HepG2 (cell line): ENCODE measurements around the gene NNAT. TPM values are rescaled to one million over a fixed set of nuclear protein-coding genes. Genes with fewer than 3 reads are reported as not detected.

Experiments used
- ATAC-seq: fragments of 200-7000 bp; cut with Tn5 transposase; 3 replicates; pipeline ENCODE4 v1.9.1; 2020; ENCODE audit warnings: mild to moderate bottlenecking, moderate library complexity
- BruUV-seq: library from RNA; stranded (reverse); fragments of 400-500 nt; replicated peaks from 2 replicates; lab custom pipeline; 2021; lab: Mats Ljungman, UMichigan
- CTCF ChIA-PET: fragments of 300-600 bp; formaldehyde crosslinking; extraction: SDS; loops from one replicate; lab custom pipeline; 2021; ENCODE audit warnings: low total read pairs, inconsistent platforms, low intra/inter-chr PET ratio; lab: Yijun Ruan, JAX
- POLR2A ChIA-PET: fragments of 350-600 bp; sonication (Branson Sonifier 250); formaldehyde crosslinking; loops from one replicate; lab custom pipeline; 2020; ENCODE audit warnings: antibody characterized with exemption, inconsistent platforms; lab: Yijun Ruan, JAX
- DNase-seq: peaks from one replicate; pipeline ENCODE4 v3.0.0-alpha.2; 2015; ENCODE audit warnings: low spot score
- FAIRE-seq: peaks from 3 replicates; lab custom pipeline; 2011; peaks lifted over from hg19 to GRCh38; lab: Jason Lieb, UNC
- H2AFZ ChIP-seq: one replicate; pipeline ENCODE4 v1.6.1; 2011; ENCODE audit warnings: low read length, inconsistent platforms
- H3K27ac ChIP-seq: fragments of 300-600 bp; 3 replicates; pipeline ENCODE4 v1.8.0; 2011; ENCODE audit warnings: mixed run types, mild to moderate bottlenecking, mixed read lengths, low read length, inconsistent platforms; ENCODE audit not compliant: insufficient read depth; ENCODE audit errors: extremely low read length
- H3K27me3 ChIP-seq, 2 experiments: fragments of 200-600 bp in 1 of 2; 2 replicates in 1 of 2; 3 replicates in 1 of 2; pipeline versions ENCODE4 v1.6.0 to v1.8.0; 2011; ENCODE audit warnings: low read length in 2 of 2, mild to moderate bottlenecking in 2 of 2, moderate library complexity in 2 of 2, inconsistent platforms in 1 of 2; ENCODE audit not compliant: insufficient read depth in 2 of 2, control insufficient read depth in 1 of 2
- H3K36me3 ChIP-seq, 2 experiments: fragments of 200-600 bp in 1 of 2; replicated peaks in 1 of 2; 2 replicates in 1 of 2; 3 replicates in 1 of 2; pipeline versions ENCODE4 v1.5.1 to v1.8.0; 2011; ENCODE audit warnings: low read length in 2 of 2, inconsistent platforms in 1 of 2; ENCODE audit not compliant: insufficient read depth in 2 of 2, control insufficient read depth in 1 of 2
- H3K4me1 ChIP-seq: 2 replicates; pipeline ENCODE4 v1.5.1; 2012; ENCODE audit warnings: low read length, inconsistent platforms; ENCODE audit not compliant: insufficient read depth
- H3K4me2 ChIP-seq: 2 replicates; pipeline ENCODE4 v1.6.0; 2011; ENCODE audit warnings: low read depth, low read length, inconsistent platforms
- H3K4me3 ChIP-seq, 3 experiments: fragments of 200-600 bp in 1 of 3; sonication (generic), shearing (Covaris generic) in 1 of 3; replicated peaks in 1 of 3; 2 replicates each; pipeline ENCODE4 v1.5.1; 2011 to 2016; ENCODE audit warnings: low read length in 3 of 3, inconsistent platforms in 2 of 3, low read depth in 2 of 3, mild to moderate bottlenecking in 2 of 3, control low read depth in 1 of 3, mixed read lengths in 1 of 3; ENCODE audit not compliant: insufficient read depth in 1 of 3
- H3K79me2 ChIP-seq: one replicate; pipeline ENCODE4 v1.6.1; 2011; ENCODE audit warnings: low read length, inconsistent platforms; ENCODE audit not compliant: insufficient read depth
- H3K9ac ChIP-seq: 2 replicates; pipeline ENCODE4 v1.6.0; 2011; ENCODE audit warnings: mild to moderate bottlenecking, low read depth, low read length, inconsistent platforms; ENCODE audit not compliant: insufficient read depth
- H3K9me3 ChIP-seq: 2 replicates; pipeline ENCODE4 v1.5.1; 2012; ENCODE audit warnings: mild to moderate bottlenecking, low read length
- H4K20me1 ChIP-seq: 2 replicates; pipeline ENCODE4 v1.6.0; 2011; ENCODE audit warnings: inconsistent platforms, mild to moderate bottlenecking, low read length, moderate library complexity; ENCODE audit not compliant: insufficient read depth
- CBX2 ChIP-seq, 2 experiments: fragments of 200-600 bp in 1 of 2; sonication (generic); formaldehyde crosslinking in 1 of 2; IDR thresholded peaks; 2 replicates each; pipeline versions ENCODE4 v1.7.0 to v1.8.1; 2018 to 2022; ENCODE audit warnings: low read depth in 2 of 2, low read length in 1 of 2, mild to moderate bottlenecking in 1 of 2, missing genetic modification reagents in 1 of 2
- NFYC ChIP-seq: IDR thresholded peaks from 2 replicates; pipeline ENCODE4 v1.6.1; 2016; ENCODE audit warnings: missing genetic modification reagents, missing compliant biosample characterization
- SP2 ChIP-seq: sonication (generic); formaldehyde crosslinking; IDR thresholded peaks from 2 replicates; pipeline ENCODE4 v1.5.1; 2020; ENCODE audit warnings: mild to moderate bottlenecking, missing genetic modification reagents
- ZBTB20 ChIP-seq: sonication (generic); formaldehyde crosslinking; IDR thresholded peaks from 2 replicates; pipeline ENCODE4 v1.8.1; 2023; ENCODE audit warnings: missing genetic modification reagents, low read depth, mild to moderate bottlenecking, borderline replicate concordance
- ZNF124 ChIP-seq: sonication (generic); formaldehyde crosslinking; IDR thresholded peaks from 2 replicates; pipeline ENCODE4 v1.4.0; 2020; ENCODE audit warnings: missing genetic modification reagents
- ZNF674 ChIP-seq: sonication (generic); formaldehyde crosslinking; IDR thresholded peaks from 2 replicates; pipeline ENCODE4 v1.5.0; 2020; ENCODE audit warnings: low read depth, mild to moderate bottlenecking, missing genetic modification reagents
- ZNF766 ChIP-seq: sonication (generic); formaldehyde crosslinking; IDR thresholded peaks from 2 replicates; pipeline ENCODE4 v1.5.0; 2020; ENCODE audit warnings: missing genetic modification reagents, borderline replicate concordance
- ZNF879 ChIP-seq: sonication (generic); formaldehyde crosslinking; IDR thresholded peaks from 2 replicates; pipeline ENCODE4 v1.8.1; 2023; ENCODE audit warnings: missing genetic modification reagents
- ZSCAN21 ChIP-seq: sonication (generic); formaldehyde crosslinking; IDR thresholded peaks from 2 replicates; pipeline ENCODE4 v1.8.0; 2022; ENCODE audit warnings: mild to moderate bottlenecking, missing genetic modification reagents, moderate library complexity, borderline replicate concordance
- WGBS: methylation state at CpG from one replicate; pipeline ENCODE4 v1.1.6; 2017; ENCODE audit warnings: low lambda C conversion rate; 5-methylcytosine and 5-hydroxymethylcytosine counted together
- in situ Hi-C: cut with HindIII; loops from 2 replicates; pipeline ENCODE4 v1.10.0; 2017; ENCODE audit warnings: low pct_unique_long_range_greater_than_20kb; ENCODE audit not compliant: extremely low pct_ligation_motif_present
- intact Hi-C: fragments of 100-400 bp; cut with micrococcal nuclease; formaldehyde crosslinking; loops from one replicate; pipeline ENCODE4 v1.10.0; 2022; ENCODE audit not compliant: unreplicated experiment
- polyA plus RNA-seq, 8 experiments: library from polyadenylated mRNA; depleted of rRNA in 3 of 8; stranded (reverse) in 7 of 8; unstranded in 1 of 8; fragments of >200 nt; fragmentation: Illumina TruSeq in 4 of 8; extraction: Trizol in 4 of 8; gene quantifications; 2 replicates each; pipeline versions ENCODE4 v1.2.1 to v1.2.3, GENCODE V29; 2011 to 2016; ENCODE audit warnings: low read depth in 4 of 8, missing spikeins in 1 of 8, mixed read lengths in 1 of 8; ENCODE audit not compliant: insufficient read depth in 1 of 8
- total RNA-seq, 5 experiments: library from RNA; depleted of rRNA; stranded (reverse); fragments of >200 nt; fragmentation: Illumina TruSeq; extraction: Trizol; gene quantifications; 2 replicates each; pipeline ENCODE4 v1.2.3, GENCODE V29; 2016; ENCODE audit warnings: low read depth in 1 of 5
- TF ChIP-seq, protein P1 (sequence below): sonication (generic); formaldehyde crosslinking; IDR thresholded peaks from 2 replicates; pipeline ENCODE4 v1.9.0; 2021; ENCODE audit warnings: mild to moderate bottlenecking, missing genetic modification reagents
- TF ChIP-seq, protein P2 (sequence below): IDR thresholded peaks from 2 replicates; pipeline ENCODE4 v1.6.1; 2012; ENCODE audit warnings: inconsistent platforms
- TF ChIP-seq, protein P3 (sequence below): sonication (generic); formaldehyde crosslinking; IDR thresholded peaks from 2 replicates; pipeline ENCODE4 v1.4.0; 2020; ENCODE audit warnings: mild to moderate bottlenecking, missing genetic modification reagents

Gene NNAT
- total and polyA plus RNA-seq, 2 of the 13 experiments (the other 11 are each of a cell fraction or from before 2014, with no cell fraction given), result not detected

DNA sequence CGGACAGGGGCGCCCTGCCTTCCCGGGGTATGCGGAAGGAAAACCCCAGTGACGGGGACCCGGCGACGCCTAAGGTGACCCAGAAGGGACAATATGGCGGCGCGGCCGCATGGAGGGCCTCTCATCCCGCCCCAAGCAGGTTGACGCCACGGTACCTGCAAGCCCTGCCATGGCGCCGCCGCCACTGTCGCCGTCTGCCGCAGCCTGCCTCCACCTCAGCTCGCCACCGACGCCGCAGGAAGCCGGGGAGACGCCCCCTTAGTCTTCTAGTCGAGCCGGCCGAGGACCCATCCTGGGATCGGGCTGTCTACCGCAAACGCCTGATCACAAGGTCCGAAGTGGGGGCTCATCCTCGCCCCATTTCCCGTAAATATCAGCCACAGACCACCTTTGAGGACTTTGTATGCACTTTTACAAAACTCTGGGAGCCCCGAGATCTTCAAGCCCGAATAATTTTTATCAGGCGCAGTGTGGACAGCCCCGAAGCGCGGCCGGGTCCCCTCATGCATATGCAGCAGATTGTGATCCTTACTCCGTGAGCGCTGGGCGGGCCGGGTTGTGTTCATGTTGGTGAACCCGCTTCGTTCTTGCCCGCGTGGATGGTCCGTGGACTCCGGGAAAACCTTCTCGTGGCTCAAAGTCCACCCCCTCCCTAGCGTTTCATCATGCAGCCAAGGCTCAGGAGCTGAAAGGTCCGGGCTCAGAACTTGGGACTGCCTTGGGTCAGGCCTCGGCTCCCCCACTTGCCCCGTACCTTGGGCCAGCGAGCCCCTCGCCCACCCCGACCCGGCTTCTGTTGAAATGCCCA is 6.8 kb downstream of the NNAT start, which contains the start of gene BLCAP (continued):
- no peak for TF ChIP-seq CBX2 (IDR thresholded peaks at IDR 0.05; ENCODE audit: low read depth, low read length)
- peak; percentile 24; the same call in 1 of the 2 replicates for TF ChIP-seq CBX2 (CRISPR knock-in tag; IDR thresholded peaks at IDR 0.05; ENCODE audit: low read depth)

DNA sequence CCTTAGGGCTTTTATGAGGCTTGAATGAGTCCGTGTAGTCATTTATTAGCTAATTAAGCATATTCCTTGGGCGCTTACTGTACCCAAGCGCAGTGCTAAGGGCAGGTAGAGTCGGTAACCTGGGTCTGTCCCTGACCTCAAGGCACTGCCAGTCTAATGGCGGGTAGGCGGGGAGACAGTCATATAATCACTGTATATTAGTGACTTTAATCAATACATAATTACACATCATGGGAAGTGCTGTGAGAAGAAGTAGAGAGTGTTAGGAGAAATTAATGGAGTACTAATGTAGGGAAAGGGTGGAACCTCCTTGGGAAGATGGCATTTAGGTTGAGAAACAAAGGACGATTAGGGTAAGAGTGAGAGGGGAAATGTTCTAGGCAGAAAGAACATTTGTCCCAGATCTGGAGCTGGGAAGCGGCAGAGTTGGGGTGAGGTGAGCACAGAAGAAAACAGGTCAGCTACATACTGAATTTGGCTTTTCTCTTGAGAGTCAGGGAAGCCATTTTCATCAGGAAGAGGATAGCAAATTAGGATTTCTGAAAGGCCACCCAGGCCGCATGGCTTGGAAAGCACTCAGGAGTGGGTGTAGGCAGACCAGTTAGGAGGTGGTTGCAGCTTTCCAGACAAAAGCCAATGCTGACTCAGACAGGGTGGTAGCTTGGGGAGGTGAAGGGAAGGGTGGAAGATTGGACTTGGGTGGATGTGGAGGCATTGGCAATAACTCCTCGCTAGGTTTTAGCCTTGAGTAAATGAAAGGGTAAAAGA is 7.6 kb downstream of the NNAT start:
- in situ Hi-C loops, result loop anchor here (5.0 kb wide), 3 partner anchors 121 to 331 kb away; no protein-coding TSS in a partner anchor
- TSS peak; percentile 99 for BruUV-seq
- TF ChIP-seq ZNF674, result no peak
- TF ChIP-seq ZSCAN21, result peak; percentile 56; the same call in 1 of the 2 replicates
- 0 out of 2 replicates have a peak, but pooled peaks have one; percentile 38 for TF ChIP-seq SP2 (CRISPR knock-in tag)
- TF ChIP-seq ZNF879, result 0 out of 2 replicates have a peak, but pooled peaks have one; percentile 14
- TF ChIP-seq, protein P1, sequence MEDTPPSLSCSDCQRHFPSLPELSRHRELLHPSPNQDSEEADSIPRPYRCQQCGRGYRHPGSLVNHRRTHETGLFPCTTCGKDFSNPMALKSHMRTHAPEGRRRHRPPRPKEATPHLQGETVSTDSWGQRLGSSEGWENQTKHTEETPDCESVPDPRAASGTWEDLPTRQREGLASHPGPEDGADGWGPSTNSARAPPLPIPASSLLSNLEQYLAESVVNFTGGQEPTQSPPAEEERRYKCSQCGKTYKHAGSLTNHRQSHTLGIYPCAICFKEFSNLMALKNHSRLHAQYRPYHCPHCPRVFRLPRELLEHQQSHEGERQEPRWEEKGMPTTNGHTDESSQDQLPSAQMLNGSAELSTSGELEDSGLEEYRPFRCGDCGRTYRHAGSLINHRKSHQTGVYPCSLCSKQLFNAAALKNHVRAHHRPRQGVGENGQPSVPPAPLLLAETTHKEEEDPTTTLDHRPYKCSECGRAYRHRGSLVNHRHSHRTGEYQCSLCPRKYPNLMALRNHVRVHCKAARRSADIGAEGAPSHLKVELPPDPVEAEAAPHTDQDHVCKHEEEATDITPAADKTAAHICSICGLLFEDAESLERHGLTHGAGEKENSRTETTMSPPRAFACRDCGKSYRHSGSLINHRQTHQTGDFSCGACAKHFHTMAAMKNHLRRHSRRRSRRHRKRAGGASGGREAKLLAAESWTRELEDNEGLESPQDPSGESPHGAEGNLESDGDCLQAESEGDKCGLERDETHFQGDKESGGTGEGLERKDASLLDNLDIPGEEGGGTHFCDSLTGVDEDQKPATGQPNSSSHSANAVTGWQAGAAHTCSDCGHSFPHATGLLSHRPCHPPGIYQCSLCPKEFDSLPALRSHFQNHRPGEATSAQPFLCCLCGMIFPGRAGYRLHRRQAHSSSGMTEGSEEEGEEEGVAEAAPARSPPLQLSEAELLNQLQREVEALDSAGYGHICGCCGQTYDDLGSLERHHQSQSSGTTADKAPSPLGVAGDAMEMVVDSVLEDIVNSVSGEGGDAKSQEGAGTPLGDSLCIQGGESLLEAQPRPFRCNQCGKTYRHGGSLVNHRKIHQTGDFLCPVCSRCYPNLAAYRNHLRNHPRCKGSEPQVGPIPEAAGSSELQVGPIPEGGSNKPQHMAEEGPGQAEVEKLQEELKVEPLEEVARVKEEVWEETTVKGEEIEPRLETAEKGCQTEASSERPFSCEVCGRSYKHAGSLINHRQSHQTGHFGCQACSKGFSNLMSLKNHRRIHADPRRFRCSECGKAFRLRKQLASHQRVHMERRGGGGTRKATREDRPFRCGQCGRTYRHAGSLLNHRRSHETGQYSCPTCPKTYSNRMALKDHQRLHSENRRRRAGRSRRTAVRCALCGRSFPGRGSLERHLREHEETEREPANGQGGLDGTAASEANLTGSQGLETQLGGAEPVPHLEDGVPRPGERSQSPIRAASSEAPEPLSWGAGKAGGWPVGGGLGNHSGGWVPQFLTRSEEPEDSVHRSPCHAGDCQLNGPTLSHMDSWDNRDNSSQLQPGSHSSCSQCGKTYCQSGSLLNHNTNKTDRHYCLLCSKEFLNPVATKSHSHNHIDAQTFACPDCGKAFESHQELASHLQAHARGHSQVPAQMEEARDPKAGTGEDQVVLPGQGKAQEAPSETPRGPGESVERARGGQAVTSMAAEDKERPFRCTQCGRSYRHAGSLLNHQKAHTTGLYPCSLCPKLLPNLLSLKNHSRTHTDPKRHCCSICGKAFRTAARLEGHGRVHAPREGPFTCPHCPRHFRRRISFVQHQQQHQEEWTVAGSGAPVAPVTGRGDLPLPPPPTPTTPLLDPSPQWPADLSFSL (CRISPR knock-in tag), result no peak
- no peak for TF ChIP-seq ZNF124 (CRISPR knock-in tag)
- TF ChIP-seq, protein P2, sequence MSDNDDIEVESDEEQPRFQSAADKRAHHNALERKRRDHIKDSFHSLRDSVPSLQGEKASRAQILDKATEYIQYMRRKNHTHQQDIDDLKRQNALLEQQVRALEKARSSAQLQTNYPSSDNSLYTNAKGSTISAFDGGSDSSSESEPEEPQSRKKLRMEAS, result no peak
- TF ChIP-seq, protein P3, sequence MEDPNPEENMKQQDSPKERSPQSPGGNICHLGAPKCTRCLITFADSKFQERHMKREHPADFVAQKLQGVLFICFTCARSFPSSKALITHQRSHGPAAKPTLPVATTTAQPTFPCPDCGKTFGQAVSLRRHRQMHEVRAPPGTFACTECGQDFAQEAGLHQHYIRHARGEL (CRISPR knock-in tag), result 0 out of 2 replicates have a peak, but pooled peaks have one; percentile 39
- TF ChIP-seq ZNF766 (CRISPR knock-in tag), result no peak
- TF ChIP-seq ZBTB20 (CRISPR knock-in tag), result no peak
- TF ChIP-seq NFYC (CRISPR knock-in tag), result 0 out of 2 replicates have a peak, but pooled peaks have one; percentile 2

More for the DNA sequence above, 7.6 kb downstream of the NNAT start:
- Histone ChIP-seq H3K4me2 (peak overlapping the region; percentile 91), H2AFZ (no peak overlapping the region), H3K27ac (peak overlapping the region; percentile 96), H4K20me1 (peaks cover 23% of the 10 kb centered on the region), H3K9ac (peak overlapping the region; percentile 97), H3K36me3 (peaks cover 0 to 2% of the 10 kb centered on the region in 2 experiments; a peak in 1 of 5 replicates), H3K9me3 (no peaks in the 10 kb centered on the region), H3K4me3 (peak overlapping the region; percentile 82 to 100 (median 95)), H3K4me1 (peaks cover 65% of the 10 kb centered on the region), H3K27me3 (no peaks in the 10 kb centered on the region; a peak in 1 of 5 replicates), H3K79me2 (peaks cover 40% of the 10 kb centered on the region)
- DNase-seq (no peak), FAIRE-seq (no peak), ATAC-seq (peak; percentile 19)
- intact Hi-C loops, result loop anchor here (2.0 kb wide), 1 partner anchor 24 kb away; no protein-coding TSS in a partner anchor
- ChIA-PET POLR2A (interaction anchor here (0.7 to 4.7 kb wide), 19 partner anchors 9 to 350 kb away, joined by 3 to 44 read pairs (median 7); partner anchors contain the start of genes MANBAL, MROH8 and RPN2), CTCF (interaction anchor here (1.1 kb wide), 1 partner anchor 259 kb away, joined by 3 read pairs; no protein-coding TSS in a partner anchor)
- WGBS, result 56% methylated on average over 10 of the region's 10 CpGs
